22Rv1 (cell line): Measurements from ENCODE around the gene C5AR2.
A peak's percentile ranks its signal among the peaks of the same experiment; 100 is the strongest.
"Not testable (repeated sequence)": the region's sequence is repeated elsewhere in the genome, so short reads cannot be mapped to it uniquely, and the experiment has no call there.

Source experiments
- H3K27ac ChIP-seq: fragments of 450-650 bp; 2 replicates; pipeline ENCODE4 v1.5.1; 2017
- CTCF ChIP-seq: fragments of 450-650 bp; IDR thresholded peaks from 2 replicates; pipeline ENCODE4 v1.5.1; 2017; ENCODE audit warnings: mild to moderate bottlenecking
- ZFX ChIP-seq: fragments of 450-650 bp; IDR thresholded peaks from 2 replicates; pipeline ENCODE4 v1.6.1; 2017; ENCODE audit warnings: antibody characterized with exemption, borderline replicate concordance

Gene C5AR2

GRCh38 chr19:47331931-47332547, at the start of gene C5AR2:
Gene C5AR2 (plus strand): TSS chr19:47332175. CDS start chr19:47340800, 8,625 bp downstream.
- TF ChIP-seq CTCF (no peak), ZFX (no peak)
- no peak within 1 kb of the TSS for H3K27ac ChIP-seq

- TF ChIP-seq CTCF (no peak), ZFX (no peak)
- H3K27ac ChIP-seq, result no peak overlapping the region
Observed at GRCh38 chr19:47283405-47284059, 48.4 kb upstream of the C5AR2 start.

- peak; percentile 93 for TF ChIP-seq CTCF
- no peak for TF ChIP-seq ZFX
- no peak overlapping the region for H3K27ac ChIP-seq
Observed at GRCh38 chr19:47284324-47284899, 47.6 kb upstream of the C5AR2 start.

- TF ChIP-seq ZFX (no peak), CTCF (peak; percentile 80)
- H3K27ac ChIP-seq, result no peak overlapping the region
Observed at GRCh38 chr19:47296036-47296435, 35.9 kb upstream of the C5AR2 start.

GRCh38 chr19:47300867-47301266, 31.1 kb upstream of the C5AR2 start:
- not testable (repeated sequence) for H3K27ac ChIP-seq

GRCh38 chr19:47302249-47302648, 29.7 kb upstream of the C5AR2 start:
- H3K27ac ChIP-seq, result no peak overlapping the region
- no peak for TF ChIP-seq CTCF
- no peak for TF ChIP-seq ZFX

GRCh38 chr19:47303966-47304365, 28.0 kb upstream of the C5AR2 start:
- TF ChIP-seq CTCF (no peak), ZFX (no peak)
- H3K27ac ChIP-seq, result no peak overlapping the region
